GM12865 (cell line): Measurements from ENCODE around the gene MESD.

Experiments used
- DNase-seq: peaks from one replicate; pipeline ENCODE4 v3.0.0; 2010; ENCODE audit warnings: low read depth
- H3K4me3 ChIP-seq: 2 replicates; pipeline ENCODE4 v1.5.1; 2011; ENCODE audit warnings: mild to moderate bottlenecking, low read depth, low read length, control low read depth
- TF ChIP-seq, protein P1 (sequence below): IDR thresholded peaks from 2 replicates; pipeline ENCODE4 v1.5.1; 2011; ENCODE audit warnings: low read length, control low read depth, low read depth, inconsistent platforms; ENCODE audit not compliant: insufficient read depth; ENCODE audit errors: missing control alignments

MESD gene

DNA sequence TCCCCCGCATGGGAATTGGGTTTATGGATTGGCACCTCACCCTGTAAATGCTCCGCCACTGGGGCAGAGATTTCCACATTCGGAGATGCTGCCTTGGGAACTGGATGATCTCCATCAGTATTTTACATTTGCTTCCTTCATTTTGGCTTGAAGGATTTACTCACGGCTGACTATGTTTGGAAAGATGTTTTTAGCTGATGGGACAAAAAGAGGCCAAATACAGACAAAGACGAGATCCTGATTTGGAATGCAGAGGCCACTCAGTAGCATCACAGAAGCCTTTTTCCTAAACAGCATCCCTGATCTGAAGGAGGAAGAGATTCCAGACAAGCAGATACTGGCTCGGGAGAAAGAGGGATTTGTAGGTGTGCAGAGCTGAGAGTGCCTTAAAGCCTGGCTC is 76.9 kb downstream of the MESD start:
- no peak for DNase-seq
- TF ChIP-seq, protein P1, sequence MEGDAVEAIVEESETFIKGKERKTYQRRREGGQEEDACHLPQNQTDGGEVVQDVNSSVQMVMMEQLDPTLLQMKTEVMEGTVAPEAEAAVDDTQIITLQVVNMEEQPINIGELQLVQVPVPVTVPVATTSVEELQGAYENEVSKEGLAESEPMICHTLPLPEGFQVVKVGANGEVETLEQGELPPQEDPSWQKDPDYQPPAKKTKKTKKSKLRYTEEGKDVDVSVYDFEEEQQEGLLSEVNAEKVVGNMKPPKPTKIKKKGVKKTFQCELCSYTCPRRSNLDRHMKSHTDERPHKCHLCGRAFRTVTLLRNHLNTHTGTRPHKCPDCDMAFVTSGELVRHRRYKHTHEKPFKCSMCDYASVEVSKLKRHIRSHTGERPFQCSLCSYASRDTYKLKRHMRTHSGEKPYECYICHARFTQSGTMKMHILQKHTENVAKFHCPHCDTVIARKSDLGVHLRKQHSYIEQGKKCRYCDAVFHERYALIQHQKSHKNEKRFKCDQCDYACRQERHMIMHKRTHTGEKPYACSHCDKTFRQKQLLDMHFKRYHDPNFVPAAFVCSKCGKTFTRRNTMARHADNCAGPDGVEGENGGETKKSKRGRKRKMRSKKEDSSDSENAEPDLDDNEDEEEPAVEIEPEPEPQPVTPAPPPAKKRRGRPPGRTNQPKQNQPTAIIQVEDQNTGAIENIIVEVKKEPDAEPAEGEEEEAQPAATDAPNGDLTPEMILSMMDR = no peak
- no peak overlapping the region for H3K4me3 ChIP-seq

DNA sequence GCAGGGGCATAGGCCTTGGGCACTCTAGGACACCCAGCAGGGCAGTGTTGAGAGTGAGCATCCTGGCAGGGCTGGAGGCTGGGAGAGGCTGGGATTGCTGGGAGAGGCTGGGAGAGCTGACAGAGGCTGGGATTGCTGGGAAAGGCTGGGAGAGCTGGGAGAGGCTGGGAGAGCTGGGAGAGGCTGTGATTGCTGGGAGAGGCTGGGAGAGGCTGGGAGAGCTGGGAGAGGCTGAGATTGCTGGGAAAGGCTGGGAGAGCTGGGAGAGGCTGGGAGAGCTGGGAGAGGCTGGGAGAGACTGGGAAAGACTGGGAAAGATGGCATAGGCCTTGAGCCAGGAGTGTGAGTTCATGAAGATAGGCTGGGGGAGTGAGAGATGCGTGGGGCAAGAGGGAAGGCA is 77.8 kb downstream of the MESD start:
- DNase-seq = no peak
- TF ChIP-seq, protein P1 = no peak
- no peak overlapping the region for H3K4me3 ChIP-seq

DNA sequence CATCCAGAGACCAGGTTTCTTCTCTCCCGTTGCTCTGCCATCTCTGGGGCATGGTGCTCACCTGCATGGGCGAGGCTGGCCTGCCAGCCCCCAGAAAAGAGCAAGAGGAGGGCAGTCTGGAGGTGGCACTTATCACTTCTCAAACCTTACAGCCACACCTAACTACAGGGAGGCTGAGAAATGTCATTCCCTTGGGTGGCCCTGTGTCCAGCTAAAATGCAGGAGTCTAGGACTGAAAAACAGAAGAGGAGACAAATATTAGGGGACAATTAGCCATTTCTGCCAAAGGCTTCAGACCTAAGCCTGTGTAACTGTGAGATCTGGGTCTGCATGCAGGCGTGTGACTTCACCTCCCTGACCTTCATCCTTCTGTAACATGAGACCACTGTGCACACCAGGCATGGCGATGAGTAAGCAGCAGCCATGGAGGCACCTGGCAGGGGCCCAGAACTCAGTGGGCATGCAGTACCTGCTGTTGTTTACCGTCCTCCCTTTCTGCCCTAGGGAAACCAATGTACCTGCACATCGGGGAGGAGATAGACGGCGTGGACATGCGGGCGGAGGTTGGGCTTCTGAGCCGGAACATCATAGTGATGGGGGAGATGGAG is 83.4 kb downstream of the MESD start:
- TF ChIP-seq, protein P1 = no peak
- no peak overlapping the region for H3K4me3 ChIP-seq
- no peak for DNase-seq

DNA sequence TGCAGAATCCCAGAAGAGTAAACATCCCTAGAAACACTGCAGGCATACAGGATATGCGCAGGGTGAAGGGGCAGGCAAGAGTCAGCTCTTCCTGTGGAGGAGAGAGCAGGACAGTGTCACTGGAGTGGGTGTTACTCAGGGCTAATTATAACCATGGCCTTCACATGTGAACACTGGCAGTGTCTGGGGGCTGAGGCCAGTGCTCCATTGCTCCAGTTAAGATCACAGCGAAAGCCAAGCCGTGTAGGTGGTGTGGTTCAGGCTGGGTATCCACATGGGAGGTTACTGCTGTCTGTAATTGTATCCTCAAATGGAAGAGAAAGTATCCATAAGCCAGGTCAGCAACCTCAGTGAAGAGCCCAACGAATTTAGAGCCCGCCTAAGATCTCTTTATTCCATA is 84.6 kb downstream of the MESD start:
- H3K4me3 ChIP-seq = no peak overlapping the region
- TF ChIP-seq, protein P1 = no peak
- no peak for DNase-seq

DNA sequence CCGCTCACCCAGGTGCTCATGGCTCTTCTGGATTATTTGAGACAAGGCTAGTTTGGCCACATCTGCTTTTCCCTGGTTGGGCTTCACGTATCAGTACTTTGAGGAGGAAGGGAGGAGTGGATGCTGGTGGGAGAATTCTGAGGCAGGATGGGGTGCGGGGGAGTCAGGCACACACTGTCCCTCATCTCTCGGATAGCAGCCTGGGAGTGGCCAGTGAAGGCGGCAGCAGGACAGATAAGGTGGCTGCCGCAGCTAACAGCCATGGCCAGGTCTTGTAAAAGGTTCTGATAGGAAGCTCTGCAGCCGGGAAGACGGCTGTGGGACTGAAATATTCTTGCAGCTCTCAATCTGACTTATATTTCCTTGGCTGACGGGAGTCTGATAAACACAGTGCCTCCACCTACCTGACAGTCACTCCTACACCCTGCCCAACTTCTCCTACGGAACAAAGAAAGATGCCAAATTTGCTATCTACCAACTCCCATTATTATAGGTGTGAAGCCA is 87.3 kb downstream of the MESD start:
- TF ChIP-seq, protein P1 = no peak
- no peak overlapping the region for H3K4me3 ChIP-seq
- no peak for DNase-seq

DNA sequence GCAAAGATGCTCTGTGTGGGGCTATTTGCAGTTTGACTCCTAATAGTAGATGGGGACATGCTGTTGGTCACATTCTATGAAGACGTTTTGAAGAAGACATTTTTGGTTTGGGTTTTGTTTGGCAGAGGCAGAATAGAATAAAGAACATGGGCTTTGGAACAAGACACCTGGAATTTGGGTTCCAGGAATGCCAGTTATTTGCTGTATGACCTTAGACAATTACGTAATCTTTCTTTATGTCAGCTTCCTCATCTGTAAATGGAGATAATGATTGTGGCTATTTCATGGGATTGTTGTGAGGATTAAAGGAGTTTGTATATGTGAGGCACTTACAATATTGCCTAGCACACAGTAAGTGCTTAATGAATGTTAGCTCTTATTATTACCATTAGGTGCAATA is 91.6 kb downstream of the MESD start:
- no peak overlapping the region for H3K4me3 ChIP-seq
- TF ChIP-seq, protein P1 = no peak
- DNase-seq = no peak
